Measurements from ENCODE around the gene KIRREL3. TPM values are rescaled to one million over a fixed set of nuclear protein-coding genes. Genes with fewer than 3 reads are reported as not detected.
A peak's percentile ranks its signal among the peaks of the same experiment; 100 is the strongest.

KIRREL3 gene
- total and polyA plus RNA-seq, 12 donors = 0.13 to 0.58 (median 0.30) TPM

- 44 to 54% methylated on average over 24 of the region's 24 CpGs for WGBS, 2 donors
- intact Hi-C loops (cut with DNase I) = no loop called here
- DNase-seq = no peak
- no peak for TF ChIP-seq CTCF (IDR thresholded peaks at IDR 0.05)
- Histone ChIP-seq H3K4me3 (no peak overlapping the region), H3K27me3 (peaks cover 0 to 31% (median 14%) of the 10 kb centered on the region in 7 donors), H3K9me3 (peaks cover 0 to 2% (median 0%) of the 10 kb centered on the region in 11 donors), H3K27ac (no peak overlapping the region), H3K36me3 (no peaks in the 10 kb centered on the region), H3K4me1 (no peaks in the 10 kb centered on the region)
- peak in 3 of 8 donors; percentile 18 to 47 (median 29) for ATAC-seq
Measured at GRCh38 chr11:126452241-126453101, 548.1 kb downstream of the KIRREL3 start.

- H3K9me3 ChIP-seq = peaks cover 0 to 2% (median 0%) of the 10 kb centered on the region in 11 donors
- 85 to 86% methylated on average over 15 of the region's 15 CpGs for WGBS, 2 donors
- H3K4me1 ChIP-seq = no peaks in the 10 kb centered on the region
- no peak overlapping the region for H3K27ac ChIP-seq
- no peak for TF ChIP-seq CTCF (IDR thresholded peaks at IDR 0.05)
- intact Hi-C loops (cut with DNase I) = no loop called here
- DNase-seq = no peak
- no peak for ATAC-seq
- H3K4me3 ChIP-seq = no peak overlapping the region
- no peaks in the 10 kb centered on the region for H3K36me3 ChIP-seq
- H3K27me3 ChIP-seq = peaks cover 0 to 30% (median 14%) of the 10 kb centered on the region in 7 donors
Measured at GRCh38 chr11:126451211-126451802, 549.3 kb downstream of the KIRREL3 start.

DNA sequence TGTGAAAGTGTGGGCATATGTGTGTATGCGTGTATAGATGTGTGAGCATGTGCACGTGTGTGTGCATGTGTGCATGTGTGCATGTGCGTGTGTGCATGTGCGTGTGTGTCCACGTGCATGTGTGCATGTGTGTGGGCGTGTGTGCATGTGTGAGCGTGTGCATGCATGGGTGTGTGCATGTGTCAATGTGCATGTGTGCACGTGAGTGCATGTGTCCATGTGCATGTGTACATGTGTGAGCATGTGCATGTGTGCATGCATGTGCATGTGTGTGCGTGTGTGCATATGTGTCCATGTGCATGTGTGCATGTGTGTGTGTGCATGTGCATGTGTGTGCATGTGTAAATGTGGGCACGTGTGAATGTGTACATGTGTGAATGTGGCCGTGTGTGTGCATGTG is 549.8 kb downstream of the KIRREL3 start:
- Histone ChIP-seq H3K4me1 (no peaks in the 10 kb centered on the region), H3K9me3 (peaks cover 0 to 2% (median 0%) of the 10 kb centered on the region in 11 donors), H3K4me3 (no peak overlapping the region), H3K27me3 (peaks cover 0 to 30% (median 14%) of the 10 kb centered on the region in 7 donors), H3K36me3 (no peaks in the 10 kb centered on the region), H3K27ac (no peak overlapping the region)
- intact Hi-C loops (cut with DNase I) = no loop called here
- no peak for TF ChIP-seq CTCF (IDR thresholded peaks at IDR 0.05)
- ATAC-seq (no peak), DNase-seq (no peak)
- 94 to 95% methylated on average over 11 of the region's 11 CpGs for WGBS, 2 donors

- WGBS, 2 donors = 83 to 89% methylated on average over 7 of the region's 7 CpGs
- no peak for TF ChIP-seq CTCF (IDR thresholded peaks at IDR 0.05)
- H3K27me3 ChIP-seq = peaks cover 0 to 30% (median 14%) of the 10 kb centered on the region in 7 donors
- H3K27ac ChIP-seq = no peak overlapping the region
- ATAC-seq (no peak), DNase-seq (no peak)
- H3K4me1 ChIP-seq = no peaks in the 10 kb centered on the region
- intact Hi-C loops (cut with DNase I) = no loop called here
- H3K36me3 ChIP-seq = no peaks in the 10 kb centered on the region
- no peak overlapping the region for H3K4me3 ChIP-seq
- H3K9me3 ChIP-seq = peaks cover 0 to 2% (median 0%) of the 10 kb centered on the region in 11 donors
Measured at GRCh38 chr11:126450198-126450597, 550.4 kb downstream of the KIRREL3 start.
